WI38 (cell line): ENCODE measurements around the gene CD22.

Source experiments
- H3K4me3 ChIP-seq: 2 replicates; pipeline ENCODE4 v1.5.1; 2011; ENCODE audit warnings: low read depth, mild to moderate bottlenecking, control low read depth, low read length
- CTCF ChIP-seq: IDR thresholded peaks from 2 replicates; pipeline ENCODE4 v1.5.1; 2012; ENCODE audit warnings: low read depth, mild to moderate bottlenecking, control low read depth, low read length

Gene CD22

GRCh38 chr19:35302446-35302845, 26.5 kb upstream of the CD22 start:
- no peak overlapping the region for H3K4me3 ChIP-seq
- no peak for TF ChIP-seq CTCF

GRCh38 chr19:35303357-35303915, 25.6 kb upstream of the CD22 start:
- no peak overlapping the region for H3K4me3 ChIP-seq
- no peak for TF ChIP-seq CTCF

GRCh38 chr19:35304036-35304435, 25.0 kb upstream of the CD22 start:
- no peak for TF ChIP-seq CTCF
- no peak overlapping the region for H3K4me3 ChIP-seq

- no peak for TF ChIP-seq CTCF
- no peak overlapping the region for H3K4me3 ChIP-seq
These were observed 23.8 kb upstream of the CD22 start for GRCh38 chr19:35305181-35305580.

GRCh38 chr19:35306473-35307246, 22.3 kb upstream of the CD22 start:
- TF ChIP-seq CTCF, result no peak
- H3K4me3 ChIP-seq, result no peak overlapping the region

- H3K4me3 ChIP-seq, result no peak overlapping the region
- no peak for TF ChIP-seq CTCF
These were observed 21.1 kb upstream of the CD22 start for GRCh38 chr19:35307931-35308330.

GRCh38 chr19:35308910-35309309, 20.1 kb upstream of the CD22 start:
- H3K4me3 ChIP-seq, result no peak overlapping the region
- no peak for TF ChIP-seq CTCF
